Measurements from ENCODE around the gene MLKL. TPM values are rescaled to one million over a fixed set of nuclear protein-coding genes. Genes with fewer than 3 reads are reported as not detected.

The MLKL gene
- total RNA-seq, 2 donors from 2014 or later = 7.0 to 8.6 TPM

DNA sequence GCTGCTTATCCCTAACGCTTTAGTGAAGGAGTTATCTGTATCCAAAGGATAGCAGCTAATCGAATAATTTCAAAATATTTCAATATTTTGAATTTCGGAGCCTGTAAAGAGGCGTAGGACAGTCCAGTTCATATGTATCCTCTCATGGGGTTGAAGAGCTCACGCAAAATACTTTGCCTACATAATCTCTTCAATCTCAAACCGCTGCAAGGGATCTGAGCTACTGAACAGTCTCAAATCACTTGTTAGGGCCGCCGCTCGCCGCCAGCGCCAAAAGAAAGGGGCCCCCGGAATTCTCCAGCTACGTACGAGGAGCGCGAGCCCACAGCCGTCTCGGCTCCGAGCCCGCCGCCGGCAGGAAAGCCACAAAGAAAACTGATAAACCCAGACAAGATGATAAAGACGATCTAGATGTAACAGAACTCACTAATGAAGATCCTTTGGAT lies 33.4 kb downstream of the MLKL start:
- H3K27me3 ChIP-seq (replicated peaks; ENCODE audit: insufficient read depth) = no peaks in the 10 kb centered on the region
- peaks cover 3% of the 10 kb centered on the region for H3K4me1 ChIP-seq (replicated peaks)
- TF ChIP-seq, protein P1, sequence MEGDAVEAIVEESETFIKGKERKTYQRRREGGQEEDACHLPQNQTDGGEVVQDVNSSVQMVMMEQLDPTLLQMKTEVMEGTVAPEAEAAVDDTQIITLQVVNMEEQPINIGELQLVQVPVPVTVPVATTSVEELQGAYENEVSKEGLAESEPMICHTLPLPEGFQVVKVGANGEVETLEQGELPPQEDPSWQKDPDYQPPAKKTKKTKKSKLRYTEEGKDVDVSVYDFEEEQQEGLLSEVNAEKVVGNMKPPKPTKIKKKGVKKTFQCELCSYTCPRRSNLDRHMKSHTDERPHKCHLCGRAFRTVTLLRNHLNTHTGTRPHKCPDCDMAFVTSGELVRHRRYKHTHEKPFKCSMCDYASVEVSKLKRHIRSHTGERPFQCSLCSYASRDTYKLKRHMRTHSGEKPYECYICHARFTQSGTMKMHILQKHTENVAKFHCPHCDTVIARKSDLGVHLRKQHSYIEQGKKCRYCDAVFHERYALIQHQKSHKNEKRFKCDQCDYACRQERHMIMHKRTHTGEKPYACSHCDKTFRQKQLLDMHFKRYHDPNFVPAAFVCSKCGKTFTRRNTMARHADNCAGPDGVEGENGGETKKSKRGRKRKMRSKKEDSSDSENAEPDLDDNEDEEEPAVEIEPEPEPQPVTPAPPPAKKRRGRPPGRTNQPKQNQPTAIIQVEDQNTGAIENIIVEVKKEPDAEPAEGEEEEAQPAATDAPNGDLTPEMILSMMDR (IDR thresholded peaks at IDR 0.05) = no peak
- TF ChIP-seq POLR2A (IDR thresholded peaks at IDR 0.05) (no peak), POLR2AphosphoS5 (IDR thresholded peaks at IDR 0.05) (no peak)
- 2% methylated on average over 23 of the region's 23 CpGs for WGBS
- no peaks in the 10 kb centered on the region for H3K36me3 ChIP-seq
- intact Hi-C loops (cut with DNase I) = no loop called here
- DNase-seq (ENCODE audit: low spot score) = no peak
- no peaks in the 10 kb centered on the region for H3K9me3 ChIP-seq
- H3K4me3 ChIP-seq = peak overlapping the region; percentile 76 to 90
- H3K27ac ChIP-seq = no peak overlapping the region

DNA sequence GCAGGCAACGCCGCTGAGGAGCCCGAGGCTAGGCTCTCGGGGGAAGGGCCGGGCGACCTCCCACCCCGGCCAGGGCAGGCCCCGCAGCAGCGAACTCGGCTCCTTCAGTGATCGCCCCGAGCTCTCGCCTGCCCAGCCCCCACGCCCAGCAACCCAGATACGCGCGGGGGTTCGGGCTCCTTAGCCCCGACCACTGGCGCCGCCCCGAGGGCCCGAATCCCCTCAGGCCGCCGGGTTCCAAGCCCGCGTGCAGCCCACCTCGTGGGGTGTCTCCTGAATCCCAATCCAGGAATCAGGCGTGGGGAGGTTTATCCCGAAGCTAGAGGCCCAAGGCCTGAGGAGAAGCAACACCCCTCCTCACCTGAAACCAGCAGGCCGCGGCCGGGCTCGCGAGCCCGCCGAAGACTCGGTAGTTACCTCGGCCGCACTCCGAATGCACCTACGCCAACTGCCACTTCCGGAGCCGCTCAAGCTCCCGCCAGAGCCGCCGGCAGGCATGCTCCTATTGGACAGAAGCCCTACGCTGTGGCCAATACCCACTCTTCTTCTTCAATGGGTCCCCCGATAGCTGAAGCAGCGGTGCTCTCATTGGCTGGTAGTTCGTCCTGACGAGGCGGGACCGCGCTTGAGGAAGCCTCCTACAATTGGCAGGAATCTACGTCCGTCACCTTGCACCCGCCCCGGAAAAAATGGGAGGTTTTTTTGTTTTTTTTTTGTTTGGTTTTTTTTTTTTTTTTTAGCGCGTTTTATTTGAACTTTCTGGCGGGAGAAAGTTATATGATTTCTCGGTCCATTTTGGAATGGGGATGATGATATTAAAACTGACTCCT lies 34.0 kb downstream of the MLKL start, which contains the start of gene RFWD3:
Gene RFWD3 (minus strand): TSS at position 453 of the 830 bp plus-strand sequence. CDS start 5,428 bp downstream, outside the sequence.
- under 1% methylated on average over 59 of the region's 63 CpGs for WGBS
- H3K27ac ChIP-seq = peak within 1 kb of the TSS; percentile 34 to 58

DNA sequence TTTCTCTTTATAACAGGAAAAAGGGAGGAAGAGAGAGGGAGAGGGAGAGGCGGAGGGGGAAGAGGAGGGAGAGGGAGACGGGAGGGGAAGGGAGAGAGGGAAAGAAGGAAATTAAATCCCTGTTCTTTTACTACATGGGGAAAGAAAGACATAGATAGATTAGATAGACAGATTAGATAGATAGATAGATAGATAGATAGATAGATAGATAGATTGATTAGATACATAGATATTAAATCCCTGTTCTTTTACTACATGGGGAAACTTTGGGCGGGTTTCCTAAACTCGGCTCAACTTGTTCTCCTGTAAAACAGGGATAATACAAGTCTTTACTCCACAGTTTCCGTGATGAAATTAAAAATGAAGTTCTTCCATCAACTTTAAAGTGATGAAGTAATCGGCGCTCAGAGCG lies 34.6 kb downstream of the MLKL start:
- Histone ChIP-seq H3K36me3 (no peaks in the 10 kb centered on the region), H3K4me1 (replicated peaks) (peaks cover 3% of the 10 kb centered on the region), H3K27ac (peak overlapping the region in 1 of 2 donors; percentile 58), H3K4me3 (peak overlapping the region; percentile 76 to 90), H3K9me3 (no peaks in the 10 kb centered on the region), H3K27me3 (replicated peaks; ENCODE audit: insufficient read depth) (no peaks in the 10 kb centered on the region)
- 7% methylated on average over 8 of the region's 8 CpGs for WGBS
- TF ChIP-seq POLR2A (IDR thresholded peaks at IDR 0.05) (no peak), POLR2AphosphoS5 (IDR thresholded peaks at IDR 0.05) (no peak)
- TF ChIP-seq, protein P1 (IDR thresholded peaks at IDR 0.05) = no peak
- no peak for DNase-seq (ENCODE audit: low spot score)
- intact Hi-C loops (cut with DNase I) = no loop called here

More for the DNA sequence above, 34.0 kb downstream of the MLKL start, which contains the start of gene RFWD3:
- Histone ChIP-seq H3K4me3 (peak within 1 kb of the TSS; percentile 76 to 90), H3K9me3 (no peaks in the 10 kb centered on the region), H3K27me3 (replicated peaks; ENCODE audit: insufficient read depth) (no peaks in the 10 kb centered on the region), H3K36me3 (no peaks in the 10 kb centered on the region), H3K4me1 (replicated peaks) (peaks cover 3% of the 10 kb centered on the region)
- peak; percentile 96 for TF ChIP-seq POLR2AphosphoS5 (IDR thresholded peaks at IDR 0.05)
- TF ChIP-seq POLR2A (IDR thresholded peaks at IDR 0.05) = peak; percentile 30
- TF ChIP-seq, protein P1 (IDR thresholded peaks at IDR 0.05) = no peak
- intact Hi-C loops (cut with DNase I) = no loop called here
- DNase-seq (ENCODE audit: low spot score) = peak; percentile 99

DNA sequence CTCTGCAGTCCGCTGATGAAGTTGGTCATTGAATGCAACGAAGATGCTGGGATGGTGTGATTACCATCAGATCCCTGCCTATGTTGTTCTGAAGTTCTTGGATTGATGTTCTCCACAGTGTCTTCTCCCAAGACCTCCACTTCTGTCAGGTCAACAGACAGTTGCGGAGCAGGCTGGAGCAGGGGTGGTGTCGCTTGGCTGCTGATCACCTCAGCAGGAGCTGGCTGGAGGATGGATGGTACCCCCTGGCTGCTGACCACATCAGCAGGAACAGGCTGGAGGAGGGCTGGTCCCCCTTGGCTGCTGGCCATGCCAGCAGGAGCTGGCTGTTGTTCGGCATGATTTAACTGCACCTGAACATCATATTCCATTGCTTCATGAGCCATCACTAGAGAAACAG lies 39.6 kb downstream of the MLKL start:
- intact Hi-C loops (cut with DNase I) = no loop called here
- H3K27ac ChIP-seq = no peak overlapping the region
- 90% methylated on average over 5 of the region's 5 CpGs for WGBS

More for the DNA sequence above, 39.6 kb downstream of the MLKL start:
- no peak for DNase-seq (ENCODE audit: low spot score)
- H3K9me3 ChIP-seq = no peaks in the 10 kb centered on the region
- H3K4me3 ChIP-seq = no peak overlapping the region
- H3K4me1 ChIP-seq (replicated peaks) = peaks cover 3% of the 10 kb centered on the region
- H3K36me3 ChIP-seq = no peaks in the 10 kb centered on the region
- H3K27me3 ChIP-seq (replicated peaks; ENCODE audit: insufficient read depth) = no peaks in the 10 kb centered on the region
- no peak for TF ChIP-seq POLR2AphosphoS5 (IDR thresholded peaks at IDR 0.05)
- TF ChIP-seq, protein P1 (IDR thresholded peaks at IDR 0.05) = no peak
- no peak for TF ChIP-seq POLR2A (IDR thresholded peaks at IDR 0.05)

Data from prostate gland (tissue), 2 donors.